Osteoblast (primary cell): ENCODE measurements around the gene EFHC2. TPM values are rescaled to one million over a fixed set of nuclear protein-coding genes. Genes with fewer than 3 reads are reported as not detected.

Experiments used
- DNase-seq: peaks from one replicate; pipeline ENCODE4 v3.0.0; 2011; ENCODE audit warnings: low spot score, mixed read lengths; ENCODE audit not compliant: insufficient read length; ENCODE audit errors: missing footprints
- H2AFZ ChIP-seq: 2 replicates; pipeline ENCODE4 v1.6.0; 2011; ENCODE audit warnings: mild to moderate bottlenecking, low read length
- H3K27ac ChIP-seq: 2 replicates; pipeline ENCODE4 v1.5.1; 2011; ENCODE audit warnings: mild to moderate bottlenecking, low read depth, low read length, moderate library complexity
- H3K27me3 ChIP-seq: 2 replicates; pipeline ENCODE4 v1.6.0; 2012; ENCODE audit warnings: mild to moderate bottlenecking, control low read depth, inconsistent platforms, low read length, moderate library complexity; ENCODE audit not compliant: insufficient read depth
- H3K36me3 ChIP-seq: 2 replicates; pipeline ENCODE4 v1.5.1; 2011; ENCODE audit warnings: mild to moderate bottlenecking, low read length, control low read depth, moderate library complexity; ENCODE audit not compliant: insufficient read depth
- H3K4me1 ChIP-seq: 2 replicates; pipeline ENCODE4 v1.5.1; 2011; ENCODE audit warnings: mild to moderate bottlenecking, low read length, control low read depth, moderate library complexity; ENCODE audit not compliant: insufficient read depth
- H3K4me2 ChIP-seq: 2 replicates; pipeline ENCODE4 v1.6.0; 2011; ENCODE audit warnings: mild to moderate bottlenecking, low read length; ENCODE audit not compliant: insufficient read depth
- H3K4me3 ChIP-seq: fragments of 200-600 bp; sonication (generic); 3 replicates; pipeline ENCODE4 v1.5.1; 2012; ENCODE audit warnings: mild to moderate bottlenecking, low read length, inconsistent platforms; ENCODE audit not compliant: insufficient read depth
- H3K79me2 ChIP-seq: 2 replicates; pipeline ENCODE4 v1.6.0; 2012; ENCODE audit warnings: mild to moderate bottlenecking, low read length, control low read depth, inconsistent platforms; ENCODE audit not compliant: insufficient read depth
- H3K9me3 ChIP-seq: 2 replicates; pipeline ENCODE4 v1.5.1; 2011; ENCODE audit warnings: low read depth, low read length, control low read depth
- H4K20me1 ChIP-seq: 2 replicates; pipeline ENCODE4 v1.6.0; 2012; ENCODE audit warnings: mild to moderate bottlenecking, low read length, control low read depth; ENCODE audit not compliant: insufficient read depth
- total RNA-seq: library from RNA; depleted of rRNA; stranded (reverse); fragments of >200 nt; gene quantifications from 2 replicates; pipeline ENCODE4 v1.2.3, GENCODE V29; 2012
- TF ChIP-seq, protein P1 (sequence below): IDR thresholded peaks from 2 replicates; pipeline ENCODE4 v1.5.1; 2011; ENCODE audit warnings: mild to moderate bottlenecking, low read depth, low read length, moderate library complexity; ENCODE audit errors: extremely low read depth

Gene EFHC2
- total RNA-seq, 1 donor = 3.6 TPM

- no peak overlapping the region for H3K4me3 ChIP-seq
- no peak overlapping the region for H3K4me2 ChIP-seq
- no peak for DNase-seq
- no peaks in the 10 kb centered on the region for H3K36me3 ChIP-seq
- TF ChIP-seq, protein P1, sequence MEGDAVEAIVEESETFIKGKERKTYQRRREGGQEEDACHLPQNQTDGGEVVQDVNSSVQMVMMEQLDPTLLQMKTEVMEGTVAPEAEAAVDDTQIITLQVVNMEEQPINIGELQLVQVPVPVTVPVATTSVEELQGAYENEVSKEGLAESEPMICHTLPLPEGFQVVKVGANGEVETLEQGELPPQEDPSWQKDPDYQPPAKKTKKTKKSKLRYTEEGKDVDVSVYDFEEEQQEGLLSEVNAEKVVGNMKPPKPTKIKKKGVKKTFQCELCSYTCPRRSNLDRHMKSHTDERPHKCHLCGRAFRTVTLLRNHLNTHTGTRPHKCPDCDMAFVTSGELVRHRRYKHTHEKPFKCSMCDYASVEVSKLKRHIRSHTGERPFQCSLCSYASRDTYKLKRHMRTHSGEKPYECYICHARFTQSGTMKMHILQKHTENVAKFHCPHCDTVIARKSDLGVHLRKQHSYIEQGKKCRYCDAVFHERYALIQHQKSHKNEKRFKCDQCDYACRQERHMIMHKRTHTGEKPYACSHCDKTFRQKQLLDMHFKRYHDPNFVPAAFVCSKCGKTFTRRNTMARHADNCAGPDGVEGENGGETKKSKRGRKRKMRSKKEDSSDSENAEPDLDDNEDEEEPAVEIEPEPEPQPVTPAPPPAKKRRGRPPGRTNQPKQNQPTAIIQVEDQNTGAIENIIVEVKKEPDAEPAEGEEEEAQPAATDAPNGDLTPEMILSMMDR = no peak
- no peaks in the 10 kb centered on the region for H3K79me2 ChIP-seq
- H3K9me3 ChIP-seq = no peaks in the 10 kb centered on the region
- H3K27me3 ChIP-seq = peaks cover 32% of the 10 kb centered on the region
- no peaks in the 10 kb centered on the region for H4K20me1 ChIP-seq
- no peak overlapping the region for H2AFZ ChIP-seq
- H3K4me1 ChIP-seq = no peaks in the 10 kb centered on the region
- H3K27ac ChIP-seq = no peak overlapping the region
Measured at GRCh38 chrX:44239036-44239435, 104.4 kb downstream of the EFHC2 start.

DNA sequence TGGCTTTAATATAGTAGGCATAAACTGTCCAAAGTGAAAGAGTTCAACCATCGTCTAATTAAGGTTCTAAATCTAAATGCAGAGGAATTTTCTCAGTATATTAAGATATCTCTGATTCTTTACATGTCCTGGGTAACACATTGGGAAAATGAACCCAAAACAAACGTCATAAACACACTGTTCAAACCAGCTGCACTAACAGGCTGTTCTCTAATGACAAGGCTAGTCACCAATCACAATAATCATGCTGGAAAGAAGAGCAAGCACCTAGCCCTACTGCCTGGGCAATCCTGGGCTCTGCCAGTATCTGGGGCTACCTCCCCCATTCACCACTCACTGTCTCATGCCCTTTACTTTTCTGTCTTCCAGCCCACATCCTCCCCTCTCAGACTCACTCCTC, 107.9 kb downstream of the EFHC2 start:
- no peak overlapping the region for H3K27ac ChIP-seq
- H3K36me3 ChIP-seq = no peaks in the 10 kb centered on the region
- H3K79me2 ChIP-seq = no peaks in the 10 kb centered on the region
- H3K27me3 ChIP-seq = peaks cover 32% of the 10 kb centered on the region
- no peak overlapping the region for H2AFZ ChIP-seq
- H3K4me2 ChIP-seq = no peak overlapping the region
- DNase-seq = no peak
- no peaks in the 10 kb centered on the region for H3K9me3 ChIP-seq
- TF ChIP-seq, protein P1 = no peak
- no peaks in the 10 kb centered on the region for H4K20me1 ChIP-seq
- no peak overlapping the region for H3K4me3 ChIP-seq
- H3K4me1 ChIP-seq = no peaks in the 10 kb centered on the region

GRCh38 chrX:44234541-44234940, 108.9 kb downstream of the EFHC2 start:
- Histone ChIP-seq H3K27ac (no peak overlapping the region), H3K4me3 (no peak overlapping the region), H3K4me1 (no peaks in the 10 kb centered on the region), H3K79me2 (no peaks in the 10 kb centered on the region), H3K36me3 (no peaks in the 10 kb centered on the region), H4K20me1 (no peaks in the 10 kb centered on the region), H3K9me3 (no peaks in the 10 kb centered on the region), H3K4me2 (no peak overlapping the region), H2AFZ (no peak overlapping the region), H3K27me3 (peaks cover 30% of the 10 kb centered on the region)
- TF ChIP-seq, protein P1 = no peak
- no peak for DNase-seq

DNA sequence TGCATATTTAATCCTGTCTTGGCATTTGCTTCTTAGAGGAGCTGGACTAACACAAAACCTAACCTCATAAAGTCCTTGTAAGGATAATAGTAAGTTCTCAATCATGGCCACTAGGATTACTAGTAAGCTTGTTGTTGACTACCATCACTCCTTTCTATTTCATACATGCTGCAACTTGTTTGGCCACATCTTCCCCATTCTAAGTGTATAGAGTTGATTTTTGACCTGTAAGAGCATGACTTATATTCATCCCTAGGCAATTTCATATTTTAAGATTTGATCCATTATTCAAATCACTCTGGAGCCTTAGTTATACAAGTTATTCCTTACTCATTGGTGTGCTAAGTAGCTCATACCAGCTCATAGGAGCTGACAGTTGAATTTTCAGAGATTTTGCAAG, 109.4 kb downstream of the EFHC2 start:
- DNase-seq = no peak
- Histone ChIP-seq H3K36me3 (no peaks in the 10 kb centered on the region), H3K79me2 (no peaks in the 10 kb centered on the region), H3K27me3 (peaks cover 30% of the 10 kb centered on the region), H3K9me3 (no peaks in the 10 kb centered on the region), H3K27ac (no peak overlapping the region), H3K4me2 (no peak overlapping the region), H3K4me3 (no peak overlapping the region), H3K4me1 (no peaks in the 10 kb centered on the region), H4K20me1 (no peaks in the 10 kb centered on the region), H2AFZ (no peak overlapping the region)
- TF ChIP-seq, protein P1 = no peak
